Melanocyte of skin (primary cell): ENCODE results near the gene HMGCR. TPM values are rescaled to one million over a fixed set of nuclear protein-coding genes. Genes with fewer than 3 reads are reported as not detected.

Source experiments
- total RNA-seq, 2 donors: library from RNA; depleted of rRNA; stranded (reverse); fragments of >200 nt; gene quantifications; 2 replicates each; pipeline ENCODE4 v1.2.3, GENCODE V29; 2012

Gene HMGCR
- total RNA-seq, result 100 to 1,000 TPM; 138 to 166 TPM

DNA sequence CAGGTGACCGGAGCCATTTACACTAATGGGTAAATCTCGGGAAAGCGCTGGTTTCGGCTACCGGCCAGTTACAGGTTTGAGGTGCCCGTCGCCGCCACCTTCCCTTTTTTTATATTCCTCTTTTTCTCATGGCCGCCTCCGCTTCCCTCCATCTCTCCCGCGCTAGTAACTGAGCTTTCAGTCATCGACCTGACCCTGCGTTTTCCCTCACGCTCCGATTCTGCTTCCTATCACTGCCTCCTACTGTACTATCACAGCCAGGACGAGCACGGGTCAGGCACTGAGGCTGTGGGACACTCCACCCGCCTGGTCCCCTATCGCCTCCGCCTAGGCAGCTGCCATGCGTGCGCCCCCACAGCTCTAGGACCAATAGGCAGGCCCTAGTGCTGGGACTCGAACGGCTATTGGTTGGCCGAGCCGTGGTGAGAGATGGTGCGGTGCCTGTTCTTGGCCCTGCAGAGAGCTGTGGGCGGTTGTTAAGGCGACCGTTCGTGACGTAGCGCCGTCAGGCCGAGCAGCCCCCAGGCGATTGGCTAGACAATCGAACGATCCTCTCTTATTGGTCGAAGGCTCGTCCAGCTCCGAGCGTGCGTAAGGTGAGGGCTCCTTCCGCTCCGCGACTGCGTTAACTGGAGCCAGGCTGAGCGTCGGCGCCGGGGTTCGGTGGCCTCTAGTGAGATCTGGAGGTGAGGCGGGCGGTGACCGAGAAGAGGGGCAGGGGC lies at the start of gene HMGCR:
Gene HMGCR, plus strand, starts transcription at position 606 of the 722 bp plus-strand sequence. CDS start 5,386 bp downstream, outside the sequence.

Other genes with a start within 250 kb of the HMGCR start
- under 1 TPM; under 0.01 TPM for gene ANKRD31, start 100.3 kb upstream of the HMGCR start, total RNA-seq
- 10 to 100 TPM; 63.3 to 75.7 TPM for gene CERT1, start 174.4 kb downstream of the HMGCR start, total RNA-seq
- 10 to 100 TPM; 28.0 to 32.3 TPM for gene POLK, start 174.7 kb downstream of the HMGCR start, total RNA-seq